ENCODE data around the gene SPTB.

GRCh38 chr14:64846319-64846718, 33.4 kb downstream of the SPTB start:
- TF ChIP-seq CTCF (conservative IDR thresholded peaks at IDR 0.05; ENCODE audit: low read depth, low read length) (no peak), EZH2 (IDR thresholded peaks at IDR 0.05; ENCODE audit: low read length, unreplicated experiment) (no peak)

Measured in PC-3 (cell line).